Measurements from ENCODE around the gene MAPK14.

DNA sequence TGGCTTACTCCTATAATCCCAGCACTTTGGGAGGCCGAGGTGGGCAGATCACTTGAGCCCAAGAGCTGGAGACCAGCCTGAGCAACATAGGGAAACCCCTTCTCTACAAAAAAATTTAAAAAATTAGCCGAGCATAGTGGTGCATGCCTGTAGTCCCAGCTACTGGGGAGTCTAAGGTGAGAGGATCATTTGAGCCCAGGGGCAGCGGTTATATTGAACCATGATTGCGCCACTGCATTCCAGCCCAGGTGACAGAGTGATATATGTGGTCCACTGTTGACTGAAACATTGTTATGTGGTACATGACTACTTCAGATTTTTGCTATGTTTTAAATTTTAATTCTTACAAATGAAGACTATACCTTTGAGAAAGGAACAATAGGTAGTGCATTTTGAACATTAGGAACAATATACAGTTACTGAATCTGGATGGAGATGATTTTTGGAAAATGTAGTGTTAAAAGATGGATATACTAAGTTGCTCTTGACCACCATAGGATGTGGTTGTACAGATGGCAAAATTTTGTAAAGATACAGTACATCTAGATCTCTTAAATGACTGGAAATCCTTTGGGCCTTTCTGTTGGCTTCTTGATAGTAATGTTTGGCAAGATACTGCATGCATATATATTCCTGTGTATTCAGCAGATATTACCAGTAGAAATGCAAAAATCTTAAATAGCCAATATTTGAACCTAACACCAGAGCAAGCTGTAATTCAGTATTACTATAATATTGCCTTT, 35.9 kb downstream of the MAPK14 start:
- no peak for TF ChIP-seq POLR2A (IDR thresholded peaks at IDR 0.05)
- TF ChIP-seq, protein P1, sequence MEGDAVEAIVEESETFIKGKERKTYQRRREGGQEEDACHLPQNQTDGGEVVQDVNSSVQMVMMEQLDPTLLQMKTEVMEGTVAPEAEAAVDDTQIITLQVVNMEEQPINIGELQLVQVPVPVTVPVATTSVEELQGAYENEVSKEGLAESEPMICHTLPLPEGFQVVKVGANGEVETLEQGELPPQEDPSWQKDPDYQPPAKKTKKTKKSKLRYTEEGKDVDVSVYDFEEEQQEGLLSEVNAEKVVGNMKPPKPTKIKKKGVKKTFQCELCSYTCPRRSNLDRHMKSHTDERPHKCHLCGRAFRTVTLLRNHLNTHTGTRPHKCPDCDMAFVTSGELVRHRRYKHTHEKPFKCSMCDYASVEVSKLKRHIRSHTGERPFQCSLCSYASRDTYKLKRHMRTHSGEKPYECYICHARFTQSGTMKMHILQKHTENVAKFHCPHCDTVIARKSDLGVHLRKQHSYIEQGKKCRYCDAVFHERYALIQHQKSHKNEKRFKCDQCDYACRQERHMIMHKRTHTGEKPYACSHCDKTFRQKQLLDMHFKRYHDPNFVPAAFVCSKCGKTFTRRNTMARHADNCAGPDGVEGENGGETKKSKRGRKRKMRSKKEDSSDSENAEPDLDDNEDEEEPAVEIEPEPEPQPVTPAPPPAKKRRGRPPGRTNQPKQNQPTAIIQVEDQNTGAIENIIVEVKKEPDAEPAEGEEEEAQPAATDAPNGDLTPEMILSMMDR (IDR thresholded peaks at IDR 0.05): no peak
